Ascending aorta (tissue), 2 donors: ENCODE data around the gene BTBD1. TPM values are rescaled to one million over a fixed set of nuclear protein-coding genes. Genes with fewer than 3 reads are reported as not detected.
A peak's percentile ranks its signal among the peaks of the same experiment; 100 is the strongest.

Experiments used
- DNase-seq, 2 donors: peaks; one replicate each; pipeline ENCODE4 v3.0.0-alpha.2; 2019; ENCODE audit warnings: low spot score in 2 of 2
- H3K27ac ChIP-seq, 2 donors: fragments of 200-600 bp; sonication (generic); one replicate each; pipeline ENCODE4 v1.5.1; 2016 to 2017; ENCODE audit warnings: mild to moderate bottlenecking in 1 of 2
- H3K27me3 ChIP-seq: fragments of 200-600 bp; sonication (generic); one replicate; pipeline ENCODE4 v1.5.1; 2017
- H3K36me3 ChIP-seq, 2 donors: fragments of 200-600 bp; sonication (generic); one replicate each; pipeline ENCODE4 v1.5.1; 2016
- H3K4me1 ChIP-seq, 2 donors: fragments of 200-600 bp; sonication (generic); one replicate each; pipeline ENCODE4 v1.5.1; 2016 to 2017; ENCODE audit warnings: mild to moderate bottlenecking in 1 of 2
- H3K4me3 ChIP-seq, 2 donors: fragments of 200-600 bp; sonication (generic); one replicate each; pipeline ENCODE4 v1.5.1; 2016 to 2017; ENCODE audit warnings: mild to moderate bottlenecking in 1 of 2
- H3K9me3 ChIP-seq, 2 donors: fragments of 200-600 bp; sonication (generic); one replicate each; pipeline ENCODE4 v1.5.1; 2016
- intact Hi-C: fragments of 100-400 bp; cut with DNase I; formaldehyde crosslinking; loops from one replicate; pipeline ENCODE4 v1.15.1; 2023
- total RNA-seq: library from RNA; depleted of rRNA; stranded (reverse); fragments of >200 nt; gene quantifications from one replicate; pipeline ENCODE4 v1.1.0, GENCODE V29; 2016
- TF ChIP-seq, protein P1 (sequence below), 3 experiments: fragments of 200-600 bp in 2 of 3; fragments of 450-650 bp in 1 of 3; sonication (generic) in 2 of 3; IDR thresholded peaks; one replicate each; pipeline ENCODE4 v1.5.1; 2016 to 2019; ENCODE audit warnings: antibody characterized with exemption in 3 of 3, mild to moderate bottlenecking in 1 of 3, moderate library complexity in 1 of 3

BTBD1 gene
- total RNA-seq, 1 donor from 2014 or later = 63.9 TPM

GRCh38 chr15:83068054-83068453 lies 1.0 kb upstream of the BTBD1 start:
- intact Hi-C loops = loop anchor here (5.0 kb wide), 1 partner anchor 261 kb away; the partner anchor contains the start of genes FSD2 and WHAMM
- no peak for DNase-seq

GRCh38 chr15:83067638-83067962 lies 548 bp upstream of the BTBD1 start:
- Histone ChIP-seq H3K27ac (peak overlapping the region; percentile 97 to 99), H3K4me3 (peak overlapping the region; percentile 91 to 98), H3K27me3 (no peaks in the 10 kb centered on the region), H3K4me1 (peaks cover 17 to 25% of the 10 kb centered on the region in 2 donors), H3K36me3 (no peaks in the 10 kb centered on the region), H3K9me3 (no peaks in the 10 kb centered on the region)
- DNase-seq = no peak
- intact Hi-C loops = loop anchor here (1.0 to 5.0 kb wide), 4 partner anchors 56 to 527 kb away; partner anchors contain the start of genes C15orf40, FSD2, HDGFL3 and RPS17
- TF ChIP-seq, protein P1, sequence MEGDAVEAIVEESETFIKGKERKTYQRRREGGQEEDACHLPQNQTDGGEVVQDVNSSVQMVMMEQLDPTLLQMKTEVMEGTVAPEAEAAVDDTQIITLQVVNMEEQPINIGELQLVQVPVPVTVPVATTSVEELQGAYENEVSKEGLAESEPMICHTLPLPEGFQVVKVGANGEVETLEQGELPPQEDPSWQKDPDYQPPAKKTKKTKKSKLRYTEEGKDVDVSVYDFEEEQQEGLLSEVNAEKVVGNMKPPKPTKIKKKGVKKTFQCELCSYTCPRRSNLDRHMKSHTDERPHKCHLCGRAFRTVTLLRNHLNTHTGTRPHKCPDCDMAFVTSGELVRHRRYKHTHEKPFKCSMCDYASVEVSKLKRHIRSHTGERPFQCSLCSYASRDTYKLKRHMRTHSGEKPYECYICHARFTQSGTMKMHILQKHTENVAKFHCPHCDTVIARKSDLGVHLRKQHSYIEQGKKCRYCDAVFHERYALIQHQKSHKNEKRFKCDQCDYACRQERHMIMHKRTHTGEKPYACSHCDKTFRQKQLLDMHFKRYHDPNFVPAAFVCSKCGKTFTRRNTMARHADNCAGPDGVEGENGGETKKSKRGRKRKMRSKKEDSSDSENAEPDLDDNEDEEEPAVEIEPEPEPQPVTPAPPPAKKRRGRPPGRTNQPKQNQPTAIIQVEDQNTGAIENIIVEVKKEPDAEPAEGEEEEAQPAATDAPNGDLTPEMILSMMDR (IDR thresholded peaks at IDR 0.05) = no peak

More at GRCh38 chr15:83068054-83068453, 1.0 kb upstream of the BTBD1 start:
- peaks cover 2% of the 10 kb centered on the region in 2 donors for H3K9me3 ChIP-seq
- H3K27me3 ChIP-seq = no peaks in the 10 kb centered on the region
- TF ChIP-seq, protein P1 (IDR thresholded peaks at IDR 0.05) = no peak
- H3K27ac ChIP-seq = peak overlapping the region; percentile 97 to 99
- H3K4me1 ChIP-seq = peaks cover 17 to 25% of the 10 kb centered on the region in 2 donors
- no peaks in the 10 kb centered on the region for H3K36me3 ChIP-seq
- H3K4me3 ChIP-seq = no peak overlapping the region

DNA sequence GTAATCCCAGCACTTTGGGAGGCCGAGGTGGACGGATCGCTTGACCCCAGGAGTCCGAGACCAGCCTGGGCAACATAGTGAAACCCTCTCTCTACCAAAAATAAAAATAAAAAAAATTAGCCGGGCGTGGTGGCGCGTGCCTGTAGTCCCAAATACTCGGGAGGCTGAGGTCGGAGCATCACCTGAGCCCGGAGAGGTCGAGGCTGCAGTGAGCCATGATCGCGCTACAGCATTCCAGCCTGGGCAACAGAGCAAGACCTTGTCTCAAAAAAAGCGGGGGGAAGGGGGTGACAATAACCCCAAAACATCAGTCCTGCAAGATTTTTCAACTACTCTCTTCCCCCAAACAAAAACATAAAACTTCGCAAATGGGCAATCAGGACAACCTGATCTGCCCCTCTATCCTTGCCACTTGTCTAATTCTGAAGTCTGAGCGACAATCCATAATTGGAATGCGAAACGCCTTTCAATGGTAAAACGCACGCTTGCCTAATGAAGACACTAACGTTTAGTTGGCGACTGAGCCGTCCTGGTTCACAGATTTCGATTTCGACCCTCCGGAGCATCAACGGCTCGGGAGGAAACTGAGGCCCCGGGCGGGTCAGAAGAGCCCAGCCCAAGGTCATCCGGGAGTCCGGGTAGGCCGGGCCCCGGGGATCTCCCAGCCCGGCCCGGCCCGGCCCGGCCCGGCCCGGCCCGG lies 868 bp downstream of the BTBD1 start:
- Histone ChIP-seq H3K27me3 (no peaks in the 10 kb centered on the region), H3K27ac (peak overlapping the region; percentile 97 to 99), H3K36me3 (no peaks in the 10 kb centered on the region), H3K4me1 (peaks cover 17 to 28% of the 10 kb centered on the region in 2 donors), H3K4me3 (peak overlapping the region; percentile 91 to 98), H3K9me3 (no peaks in the 10 kb centered on the region)
- intact Hi-C loops = loop anchor here (5.0 kb wide), 1 partner anchor 259 kb away; the partner anchor contains the start of genes FSD2 and WHAMM
- TF ChIP-seq, protein P1 (IDR thresholded peaks at IDR 0.05) = no peak
- no peak for DNase-seq

DNA sequence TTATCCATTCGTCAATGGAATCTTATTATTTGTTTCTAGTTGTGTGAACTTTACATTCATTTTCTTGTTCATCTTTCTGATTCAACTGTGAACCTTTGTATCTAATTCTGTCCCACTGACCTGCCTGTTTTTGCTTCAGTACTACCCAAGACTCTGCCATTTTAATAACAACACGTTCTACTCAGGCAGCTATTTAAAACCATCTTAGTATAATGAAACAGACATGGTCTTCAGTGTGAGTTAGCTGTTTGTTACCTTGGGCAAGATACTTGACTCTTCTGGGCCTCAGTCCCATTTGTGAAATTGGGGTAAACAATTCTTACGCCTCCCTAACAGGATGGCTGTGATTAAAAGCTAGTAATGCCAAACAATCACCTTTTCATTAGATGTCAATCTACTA lies 1.6 kb downstream of the BTBD1 start:
- no peaks in the 10 kb centered on the region for H3K27me3 ChIP-seq
- H3K27ac ChIP-seq = no peak overlapping the region
- H3K4me1 ChIP-seq = peaks cover 17 to 28% of the 10 kb centered on the region in 2 donors
- TF ChIP-seq, protein P1 (IDR thresholded peaks at IDR 0.05) = no peak
- H3K4me3 ChIP-seq = peak overlapping the region; percentile 91 to 98
- no peak for DNase-seq
- no peaks in the 10 kb centered on the region for H3K36me3 ChIP-seq
- no peaks in the 10 kb centered on the region for H3K9me3 ChIP-seq
- intact Hi-C loops = loop anchor here (5.0 kb wide), 1 partner anchor 258 kb away; the partner anchor contains the start of genes FSD2 and WHAMM

DNA sequence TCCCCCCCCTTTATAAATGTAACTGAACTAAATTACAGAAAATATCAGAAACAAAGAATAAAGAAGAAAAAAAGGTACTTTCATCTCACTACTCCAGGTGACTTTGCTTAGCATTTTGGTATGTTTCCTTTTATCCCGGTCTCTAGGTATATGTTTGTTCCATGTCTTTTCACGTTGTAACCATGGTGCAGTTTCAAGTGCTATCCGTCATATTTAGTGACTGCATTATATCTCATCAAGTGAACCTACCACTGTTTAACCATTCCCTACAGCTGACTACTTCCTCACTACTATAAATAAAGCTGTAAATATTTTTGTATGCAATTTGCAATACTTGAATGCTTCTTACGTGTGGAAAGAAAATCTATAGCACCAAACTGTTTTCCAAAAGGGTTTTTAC lies 2.2 kb downstream of the BTBD1 start:
- Histone ChIP-seq H3K4me3 (peak overlapping the region; percentile 91 to 98), H3K4me1 (peaks cover 17 to 28% of the 10 kb centered on the region in 2 donors), H3K9me3 (no peaks in the 10 kb centered on the region), H3K27me3 (no peaks in the 10 kb centered on the region), H3K27ac (no peak overlapping the region), H3K36me3 (no peaks in the 10 kb centered on the region)
- DNase-seq = no peak
- intact Hi-C loops = loop anchor here (5.0 kb wide), 1 partner anchor 258 kb away; the partner anchor contains the start of genes FSD2 and WHAMM
- TF ChIP-seq, protein P1 (IDR thresholded peaks at IDR 0.05) = no peak
